Right cardiac atrium (tissue), 5 donors: Measurements from ENCODE around the gene RB1. TPM values are rescaled to one million over a fixed set of nuclear protein-coding genes. Genes with fewer than 3 reads are reported as not detected.
"Not testable (repeated sequence)": the region's sequence is repeated elsewhere in the genome, so short reads cannot be mapped to it uniquely, and the experiment has no call there.

Experiments used
- ATAC-seq, 2 donors: fragments of 200-7000 bp; cut with Tn5 transposase; one replicate each; pipeline versions ENCODE4 v1.8.0 to v1.9.1; 2020; ENCODE audit warnings: moderate library complexity in 2 of 2, mild to moderate bottlenecking in 1 of 2
- DNase-seq, 3 donors: peaks; one replicate each; pipeline ENCODE4 v3.0.0-alpha.2; 2020
- H3K27ac ChIP-seq: one replicate; pipeline ENCODE4 v1.5.1; 2013; ENCODE audit warnings: mild to moderate bottlenecking, low read length, control low read depth, moderate library complexity
- H3K27me3 ChIP-seq: one replicate; pipeline ENCODE4 v1.6.1; 2013; ENCODE audit not compliant: control insufficient read depth, insufficient read depth
- H3K4me1 ChIP-seq: one replicate; pipeline ENCODE4 v1.6.1; 2013; ENCODE audit warnings: low read length; ENCODE audit not compliant: control insufficient read depth, insufficient read depth
- H3K4me3 ChIP-seq: one replicate; pipeline ENCODE4 v1.5.1; 2013; ENCODE audit warnings: low read length, control low read depth
- H3K9me3 ChIP-seq: one replicate; pipeline ENCODE4 v1.6.1; 2013; ENCODE audit warnings: low read length; ENCODE audit not compliant: control insufficient read depth
- WGBS: extraction: QIAGEN DNeasy Blood & Tissue Kit; methylation state at CpG from one replicate; pipeline ENCODE4 v1.1.7; 2013; 5-methylcytosine and 5-hydroxymethylcytosine counted together
- intact Hi-C, 4 donors: fragments of 100-400 bp; cut with DNase I; formaldehyde crosslinking; loops; one replicate each; pipeline versions ENCODE4 v1.11.0 to v1.14.0; 2022 to 2023
- polyA plus RNA-seq: library from polyadenylated mRNA; stranded (reverse); fragments of 200-250 nt; gene quantifications from one replicate; pipeline ENCODE4 v1.2.3, GENCODE V29; 2013
- total RNA-seq, 4 donors: library from RNA; stranded (reverse); fragmentation: NEBNext Ultra II Directional; extraction: Animal tissue kit (Norgen Biotek cat#: 25700); gene quantifications; one replicate each; pipeline ENCODE4 v1.2.1, GENCODE V29; 2021
- donor health status: healthy with polysubstance abuse.
- donor health status: DM: no; HTN: yes; CAD: no.
- donor health status: DM: no; HTN: no; CAD: no.
- donor health status: DM: no; HTN: yes; CAD: no; lungs with severe emphysema.
- donor health status: DM: yes; HTN: yes; CAD: no.

The RB1 gene
- total and polyA plus RNA-seq, 5 donors: 12.3 to 29.0 (median 26.1) TPM

GRCh38 chr13:48449656-48450055 is 146.1 kb downstream of the RB1 start:
- H3K4me1 ChIP-seq: no peaks in the 10 kb centered on the region
- no peaks in the 10 kb centered on the region for H3K9me3 ChIP-seq
- no peak for DNase-seq
- no peaks in the 10 kb centered on the region for H3K27me3 ChIP-seq
- intact Hi-C loops: no loop called here
- no peak for ATAC-seq
- H3K4me3 ChIP-seq: no peak overlapping the region
- 86% methylated on average over 2 of the region's 2 CpGs for WGBS
- no peak overlapping the region for H3K27ac ChIP-seq

GRCh38 chr13:48451196-48451595 is 147.6 kb downstream of the RB1 start:
- H3K27me3 ChIP-seq, intact Hi-C loops, H3K9me3 ChIP-seq, H3K4me3 ChIP-seq, ATAC-seq, H3K4me1 ChIP-seq, H3K27ac ChIP-seq, DNase-seq: not testable (repeated sequence)

GRCh38 chr13:48456546-48456945 is 153.0 kb downstream of the RB1 start:
- Histone ChIP-seq H3K27me3 (no peaks in the 10 kb centered on the region), H3K4me3 (no peak overlapping the region), H3K9me3 (no peaks in the 10 kb centered on the region), H3K27ac (no peak overlapping the region), H3K4me1 (no peaks in the 10 kb centered on the region)
- 97% methylated on average over 10 of the region's 10 CpGs for WGBS
- DNase-seq (peak in 1 of 3 donors; percentile 33), ATAC-seq (no peak)
- intact Hi-C loops: no loop called here

GRCh38 chr13:48457578-48458242 is 154.2 kb downstream of the RB1 start:
- Histone ChIP-seq H3K4me3 (no peak overlapping the region), H3K9me3 (no peaks in the 10 kb centered on the region), H3K4me1 (no peaks in the 10 kb centered on the region), H3K27me3 (no peaks in the 10 kb centered on the region), H3K27ac (no peak overlapping the region)
- intact Hi-C loops: no loop called here
- 95% methylated on average over 28 of the region's 28 CpGs for WGBS
- ATAC-seq (peak in 1 of 2 donors; percentile 41), DNase-seq (peak in 1 of 3 donors; percentile 48)

- DNase-seq (no peak), ATAC-seq (no peak)
- WGBS: 95% methylated on average over 2 of the region's 2 CpGs
- Histone ChIP-seq H3K27ac (no peak overlapping the region), H3K4me3 (no peak overlapping the region), H3K27me3 (no peaks in the 10 kb centered on the region), H3K9me3 (no peaks in the 10 kb centered on the region), H3K4me1 (no peaks in the 10 kb centered on the region)
- intact Hi-C loops: no loop called here
Observed at GRCh38 chr13:48475230-48475629, 171.7 kb downstream of the RB1 start.

GRCh38 chr13:48476215-48476614 is 172.7 kb downstream of the RB1 start:
- H3K27ac ChIP-seq: no peak overlapping the region
- no peaks in the 10 kb centered on the region for H3K27me3 ChIP-seq
- intact Hi-C loops: no loop called here
- ATAC-seq (peak in 1 of 2 donors; percentile 26), DNase-seq (no peak)
- no peaks in the 10 kb centered on the region for H3K4me1 ChIP-seq
- no peaks in the 10 kb centered on the region for H3K9me3 ChIP-seq
- H3K4me3 ChIP-seq: no peak overlapping the region

GRCh38 chr13:48476686-48477085 is 173.1 kb downstream of the RB1 start:
- ATAC-seq: peak in 1 of 2 donors; percentile 22
- H3K9me3 ChIP-seq: no peaks in the 10 kb centered on the region
- H3K4me1 ChIP-seq: no peaks in the 10 kb centered on the region
- intact Hi-C loops: no loop called here
- 49% methylated on average over 4 of the region's 4 CpGs for WGBS
- no peak for DNase-seq
- H3K27me3 ChIP-seq: no peaks in the 10 kb centered on the region
- H3K4me3 ChIP-seq: no peak overlapping the region
- H3K27ac ChIP-seq: no peak overlapping the region

- no peaks in the 10 kb centered on the region for H3K27me3 ChIP-seq
- DNase-seq (no peak), ATAC-seq (no peak)
- no peak overlapping the region for H3K27ac ChIP-seq
- 87% methylated on average over 2 of the region's 2 CpGs for WGBS
- intact Hi-C loops: no loop called here
- no peaks in the 10 kb centered on the region for H3K9me3 ChIP-seq
- H3K4me3 ChIP-seq: no peak overlapping the region
- H3K4me1 ChIP-seq: no peaks in the 10 kb centered on the region
Observed at GRCh38 chr13:48477191-48477855, 173.8 kb downstream of the RB1 start.

- ATAC-seq: no peak
- Histone ChIP-seq H3K4me1 (no peaks in the 10 kb centered on the region), H3K27ac (no peak overlapping the region), H3K9me3 (no peaks in the 10 kb centered on the region), H3K4me3 (no peak overlapping the region), H3K27me3 (no peaks in the 10 kb centered on the region)
- WGBS: 72% methylated on average over 1 of the region's 1 CpG
- intact Hi-C loops: no loop called here
- DNase-seq: no peak
Observed at GRCh38 chr13:48478391-48478790, 174.8 kb downstream of the RB1 start.

- Histone ChIP-seq H3K4me3 (no peak overlapping the region), H3K9me3 (no peaks in the 10 kb centered on the region), H3K27ac (no peak overlapping the region), H3K27me3 (no peaks in the 10 kb centered on the region), H3K4me1 (no peaks in the 10 kb centered on the region)
- WGBS: 93% methylated on average over 3 of the region's 3 CpGs
- intact Hi-C loops: no loop called here
- ATAC-seq (no peak), DNase-seq (no peak)
Observed at GRCh38 chr13:48483575-48483974, 180.0 kb downstream of the RB1 start.

GRCh38 chr13:48485432-48485831 is 181.9 kb downstream of the RB1 start:
- ATAC-seq: no peak
- H3K27ac ChIP-seq: no peak overlapping the region
- H3K4me1 ChIP-seq: no peaks in the 10 kb centered on the region
- no peaks in the 10 kb centered on the region for H3K27me3 ChIP-seq
- 77% methylated on average over 3 of the region's 3 CpGs for WGBS
- H3K4me3 ChIP-seq: no peak overlapping the region
- no peaks in the 10 kb centered on the region for H3K9me3 ChIP-seq
- DNase-seq: no peak
- intact Hi-C loops: no loop called here
